HFFc6 (cell line): ENCODE results near the gene ARHGAP10. TPM values are rescaled to one million over a fixed set of nuclear protein-coding genes. Genes with fewer than 3 reads are reported as not detected.
A peak's percentile ranks its signal among the peaks of the same experiment; 100 is the strongest.
"Not testable (repeated sequence)": the region's sequence is repeated elsewhere in the genome, so short reads cannot be mapped to it uniquely, and the experiment has no call there.

Source experiments
- DNase-seq: peaks from one replicate; pipeline ENCODE4 v3.0.0-alpha.2; 2018
- H3K27ac Mint-ChIP-seq: 2 replicates; pipeline ENCODE4 v1.8.0; 2020; ENCODE audit warnings: mild to moderate bottlenecking, mixed read lengths
- H3K27me3 Mint-ChIP-seq: 2 replicates; pipeline ENCODE4 v1.8.0; 2021; ENCODE audit warnings: mild to moderate bottlenecking, moderate library complexity, mixed read lengths; ENCODE audit not compliant: insufficient read depth
- H3K36me3 Mint-ChIP-seq: 2 replicates; pipeline ENCODE4 v1.8.0; 2021; ENCODE audit warnings: low read depth, mixed read lengths
- H3K4me1 Mint-ChIP-seq: 2 replicates; pipeline ENCODE4 v1.8.0; 2020; ENCODE audit warnings: low read depth, mixed read lengths
- H3K4me3 Mint-ChIP-seq: 2 replicates; pipeline ENCODE4 v1.8.0; 2020; ENCODE audit warnings: mild to moderate bottlenecking, moderate library complexity, mixed read lengths
- H3K9me3 Mint-ChIP-seq: 2 replicates; pipeline ENCODE4 v1.8.0; 2020; ENCODE audit warnings: mild to moderate bottlenecking, mixed read lengths
- CTCF ChIP-seq: fragments of 200-600 bp; sonication (generic); IDR thresholded peaks from 2 replicates; pipeline ENCODE4 v1.5.0; 2021; ENCODE audit warnings: antibody characterized with exemption, mild to moderate bottlenecking
- total RNA-seq, 6 experiments: library from RNA; stranded (reverse); fragmentation: NEBNext Ultra II Directional; extraction: Animal tissue kit (Norgen Biotek cat#: 25700); gene quantifications; 2 replicates in 1 of 6; 3 replicates in 5 of 6; pipeline ENCODE4 v1.2.3, GENCODE V29; 2021

The ARHGAP10 gene
- total RNA-seq, 6 experiments from 2014 or later: 31.1 to 37.1 (median 32.3) TPM

GRCh38 chr4:147901916-147902315 is 170.0 kb downstream of the ARHGAP10 start:
- Mint-ChIP-seq H3K4me3 (no peak overlapping the region), H3K36me3 (peaks cover 26% of the 10 kb centered on the region), H3K27me3 (no peaks in the 10 kb centered on the region), H3K9me3 (no peaks in the 10 kb centered on the region), H3K27ac (peak overlapping the region; percentile 49), H3K4me1 (peaks cover 49% of the 10 kb centered on the region)
- no peak for DNase-seq
- TF ChIP-seq CTCF: no peak

- DNase-seq: no peak
- no peak overlapping the region for H3K4me3 Mint-ChIP-seq
- H3K36me3 Mint-ChIP-seq: peaks cover 44% of the 10 kb centered on the region
- H3K9me3 Mint-ChIP-seq: no peaks in the 10 kb centered on the region
- H3K27ac Mint-ChIP-seq: no peak overlapping the region; the same call in 1 of the 2 replicates
- H3K27me3 Mint-ChIP-seq: no peaks in the 10 kb centered on the region
- H3K4me1 Mint-ChIP-seq: no peaks in the 10 kb centered on the region
- no peak for TF ChIP-seq CTCF
These were observed 177.3 kb downstream of the ARHGAP10 start for GRCh38 chr4:147909225-147909624.

GRCh38 chr4:147910315-147910714 is 178.4 kb downstream of the ARHGAP10 start:
- no peak for DNase-seq
- TF ChIP-seq CTCF: no peak
- Mint-ChIP-seq H3K36me3 (peaks cover 44% of the 10 kb centered on the region), H3K4me3 (no peak overlapping the region), H3K4me1 (no peaks in the 10 kb centered on the region), H3K27me3 (no peaks in the 10 kb centered on the region), H3K27ac (no peak overlapping the region), H3K9me3 (no peaks in the 10 kb centered on the region)

GRCh38 chr4:147912106-147912505 is 180.2 kb downstream of the ARHGAP10 start:
- not testable (repeated sequence) for H3K4me3 Mint-ChIP-seq, H3K9me3 Mint-ChIP-seq, H3K27me3 Mint-ChIP-seq, H3K4me1 Mint-ChIP-seq, H3K27ac Mint-ChIP-seq, DNase-seq
- peaks cover 31% of the 10 kb centered on the region for H3K36me3 Mint-ChIP-seq

GRCh38 chr4:147913137-147913536 is 181.2 kb downstream of the ARHGAP10 start:
- no peak overlapping the region for H3K4me3 Mint-ChIP-seq
- H3K4me1 Mint-ChIP-seq: peaks cover 5% of the 10 kb centered on the region
- H3K9me3 Mint-ChIP-seq: no peaks in the 10 kb centered on the region
- peaks cover 28% of the 10 kb centered on the region for H3K36me3 Mint-ChIP-seq
- no peak overlapping the region for H3K27ac Mint-ChIP-seq
- no peaks in the 10 kb centered on the region for H3K27me3 Mint-ChIP-seq
- TF ChIP-seq CTCF: no peak
- DNase-seq: no peak

- Mint-ChIP-seq H3K4me1 (peaks cover 5% of the 10 kb centered on the region), H3K9me3 (no peaks in the 10 kb centered on the region), H3K27me3 (no peaks in the 10 kb centered on the region), H3K27ac (no peak overlapping the region), H3K4me3 (no peak overlapping the region), H3K36me3 (0 out of 2 replicates have a peak, but pooled peaks cover 10% of the 10 kb centered on the region)
- no peak for DNase-seq
- TF ChIP-seq CTCF: no peak
These were observed 184.5 kb downstream of the ARHGAP10 start for GRCh38 chr4:147916351-147916750.
